ENCODE measurements around the gene DGLUCY.

DNA sequence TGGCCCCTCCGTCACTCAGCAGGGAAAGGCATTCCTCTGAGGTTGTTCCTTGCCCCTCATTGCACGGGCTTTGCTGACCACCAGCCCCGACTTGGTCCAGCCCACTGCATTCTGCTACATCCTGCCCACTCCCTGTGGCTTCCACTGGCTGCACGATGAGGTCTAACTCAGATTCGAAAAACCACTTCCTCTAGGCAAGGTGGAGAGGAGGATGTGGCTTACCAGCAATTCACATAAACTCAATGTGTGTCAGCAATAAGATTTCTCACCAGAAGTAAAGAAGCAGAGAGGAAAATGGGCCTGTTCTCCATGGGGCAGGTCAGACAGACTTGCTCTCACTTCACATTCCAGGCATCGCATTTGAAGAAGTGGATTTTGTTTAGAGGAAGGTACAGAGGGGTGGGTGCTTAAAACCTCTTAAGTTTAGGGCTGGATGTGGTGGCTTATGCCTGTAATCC, 115.9 kb downstream of the DGLUCY start:
- TF ChIP-seq CTCF (IDR thresholded peaks at IDR 0.05) (no peak), POLR2A (IDR thresholded peaks at IDR 0.05) (no peak)
